HCT116 (cell line): ENCODE data around the gene CCL16. TPM values are rescaled to one million over a fixed set of nuclear protein-coding genes. Genes with fewer than 3 reads are reported as not detected.
A peak's percentile ranks its signal among the peaks of the same experiment; 100 is the strongest.
"Not testable (repeated sequence)": the region's sequence is repeated elsewhere in the genome, so short reads cannot be mapped to it uniquely, and the experiment has no call there.

Experiments used
- ATAC-seq: fragments of 200-7000 bp; cut with Tn5 transposase; 2 replicates; pipeline ENCODE4 v1.9.1; 2020; ENCODE audit warnings: mild to moderate bottlenecking, moderate library complexity
- BruUV-seq: library from RNA; stranded (reverse); fragments of 400-500 nt; replicated peaks from 2 replicates; lab custom pipeline; 2021; lab: Mats Ljungman, UMichigan
- CTCF ChIA-PET: fragments of 300-600 bp; sonication (Branson Sonifier 250); formaldehyde crosslinking; loops from one replicate; lab custom pipeline; 2021; ENCODE audit warnings: antibody characterized with exemption; lab: Charles Lee
- POLR2A ChIA-PET: fragments of 300-600, 350-600 bp; sonication (Branson Sonifier 250); formaldehyde crosslinking; loops from one replicate; lab custom pipeline; 2021; ENCODE audit warnings: antibody characterized with exemption; lab: Charles Lee
- RAD21 ChIA-PET, 2 experiments: fragments of 300-600 bp; sonication (Branson Sonifier 250); formaldehyde crosslinking; loops; one replicate each; lab custom pipeline; 2023; ENCODE audit warnings: low total read pairs in 2 of 2; ENCODE audit not compliant: uncharacterized antibody in 2 of 2, unreplicated experiment in 2 of 2, low non-redundant PET in 1 of 2; lab: Charles Lee
- DNase-seq: peaks from one replicate; pipeline ENCODE4 v3.0.0-alpha.2; 2010; ENCODE audit warnings: low read depth, low spot score
- H2AFZ ChIP-seq: fragments of 200-600 bp; shearing (Covaris generic), sonication (generic); 2 replicates; pipeline ENCODE4 v1.6.1; 2017; ENCODE audit warnings: low read depth, mixed run types, mixed read lengths, antibody characterized with exemption, low read length; ENCODE audit not compliant: poor library complexity, severe bottlenecking
- H3K27ac ChIP-seq: 2 replicates; pipeline ENCODE4 v1.5.1; 2012; ENCODE audit warnings: low read depth, low read length
- H3K27me3 ChIP-seq: fragments of 200-600 bp; sonication (generic); 2 replicates; pipeline ENCODE4 v1.6.1; 2016; ENCODE audit warnings: mixed run types, low read length, mixed read lengths; ENCODE audit not compliant: insufficient read depth
- H3K36me3 ChIP-seq, 2 experiments: fragments of 200-500 bp in 1 of 2; fragments of 200-600 bp in 1 of 2; sonication (Bioruptor generic) in 1 of 2; sonication (generic) in 1 of 2; 2 replicates each; pipeline versions ENCODE4 v1.5.1 to v1.6.1; 2014 to 2016; ENCODE audit warnings: low read length in 2 of 2, inconsistent platforms in 1 of 2, mixed read lengths in 1 of 2, mixed run types in 1 of 2; ENCODE audit not compliant: insufficient read depth in 2 of 2, control insufficient read depth in 1 of 2
- H3K4me1 ChIP-seq, 2 experiments: fragments of 200-600 bp in 1 of 2; sonication (generic) in 1 of 2; 2 replicates each; pipeline versions ENCODE4 v1.5.1 to v1.6.1; 2012 to 2017; ENCODE audit warnings: low read length in 2 of 2, inconsistent platforms in 1 of 2, mild to moderate bottlenecking in 1 of 2, mixed read lengths in 1 of 2, mixed run types in 1 of 2, moderate library complexity in 1 of 2; ENCODE audit not compliant: insufficient read depth in 2 of 2, control insufficient read depth in 1 of 2
- H3K4me2 ChIP-seq: fragments of 200-600 bp; sonication (generic); 2 replicates; pipeline ENCODE4 v1.6.1; 2017; ENCODE audit warnings: mixed run types, low read length, mixed read lengths
- H3K4me3 ChIP-seq, 2 experiments: fragments of 200-600 bp in 1 of 2; sonication (generic) in 1 of 2; replicated peaks in 1 of 2; 2 replicates each; pipeline ENCODE4 v1.5.1; 2011 to 2016; ENCODE audit warnings: low read length in 2 of 2, control low read depth in 1 of 2, low read depth in 1 of 2, mild to moderate bottlenecking in 1 of 2, mixed read lengths in 1 of 2, mixed run types in 1 of 2
- H3K79me2 ChIP-seq: fragments of 200-600 bp; sonication (generic); 2 replicates; pipeline ENCODE4 v1.6.1; 2017; ENCODE audit warnings: mild to moderate bottlenecking, mixed run types, low read length, moderate library complexity, mixed read lengths; ENCODE audit not compliant: insufficient read depth
- H3K9ac ChIP-seq: fragments of 200-600 bp; sonication (generic); 2 replicates; pipeline ENCODE4 v1.6.1; 2016; ENCODE audit warnings: low read length, mixed read lengths
- H3K9me2 ChIP-seq: fragments of 200-600 bp; sonication (generic), shearing (Covaris generic); 2 replicates; pipeline ENCODE4 v1.6.1; 2017; ENCODE audit warnings: mixed run types, mild to moderate bottlenecking, moderate library complexity; ENCODE audit not compliant: insufficient read depth
- H3K9me3 ChIP-seq, 2 experiments: fragments of 200-500 bp in 1 of 2; fragments of 200-600 bp in 1 of 2; sonication (Bioruptor generic) in 1 of 2; sonication (generic) in 1 of 2; 2 replicates each; pipeline ENCODE4 v1.6.1; 2014 to 2017; ENCODE audit warnings: low read length in 2 of 2, mixed read lengths in 2 of 2, inconsistent platforms in 1 of 2, low read depth in 1 of 2, mild to moderate bottlenecking in 1 of 2, mixed run types in 1 of 2, moderate library complexity in 1 of 2; ENCODE audit not compliant: control insufficient read depth in 1 of 2, insufficient read depth in 1 of 2
- H4K20me1 ChIP-seq: fragments of 200-600 bp; sonication (generic), shearing (Covaris generic); 2 replicates; pipeline ENCODE4 v1.6.1; 2017; ENCODE audit warnings: mixed run types, mild to moderate bottlenecking, moderate library complexity; ENCODE audit not compliant: insufficient read depth
- CEBPB ChIP-seq: IDR thresholded peaks from 2 replicates; pipeline ENCODE4 v1.6.1; 2012; ENCODE audit warnings: low read depth
- CTCF ChIP-seq, 3 experiments: fragments of 200-600 bp in 1 of 3; sonication (generic) in 1 of 3; IDR thresholded peaks in 2 of 3; conservative IDR thresholded peaks in 1 of 3; 2 replicates each; pipeline ENCODE4 v1.5.1; 2012 to 2017; ENCODE audit warnings: low read depth in 2 of 3, low read length in 2 of 3, antibody characterized with exemption in 1 of 3, borderline replicate concordance in 1 of 3, control low read depth in 1 of 3, mild to moderate bottlenecking in 1 of 3, mixed read lengths in 1 of 3, mixed run types in 1 of 3, moderate library complexity in 1 of 3; ENCODE audit not compliant: insufficient read depth in 1 of 3
- EGR1 ChIP-seq: IDR thresholded peaks from 2 replicates; pipeline ENCODE4 v1.6.1; 2012; ENCODE audit warnings: low read depth
- ELF1 ChIP-seq: IDR thresholded peaks from 2 replicates; pipeline ENCODE4 v1.6.1; 2012; ENCODE audit warnings: low read depth, borderline replicate concordance
- EZH2 ChIP-seq: fragments of 200-600 bp; sonication (generic); IDR thresholded peaks from 2 replicates; pipeline ENCODE4 v1.6.1; 2017; ENCODE audit warnings: antibody characterized with exemption, mixed run types
- EZH2phosphoT487 ChIP-seq: fragments of 200-600 bp; IDR thresholded peaks from 2 replicates; pipeline ENCODE4 v1.6.1; 2018; ENCODE audit warnings: antibody characterized with exemption, borderline replicate concordance
- FOSL1 ChIP-seq: IDR thresholded peaks from 2 replicates; pipeline ENCODE4 v1.6.1; 2012; ENCODE audit warnings: low read depth
- JUND ChIP-seq: IDR thresholded peaks from 2 replicates; pipeline ENCODE4 v1.6.1; 2012
- MAX ChIP-seq: IDR thresholded peaks from 2 replicates; pipeline ENCODE4 v1.6.1; 2012
- POLR2A ChIP-seq: IDR thresholded peaks from 2 replicates; pipeline ENCODE4 v1.7.0; 2011; ENCODE audit warnings: borderline replicate concordance; ENCODE audit not compliant: insufficient read depth, insufficient read length; ENCODE audit errors: extremely low read depth
- POLR2AphosphoS5 ChIP-seq: IDR thresholded peaks from 2 replicates; pipeline ENCODE4 v1.6.1; 2011; ENCODE audit warnings: mild to moderate bottlenecking, low read depth, low read length, moderate library complexity
- SIN3A ChIP-seq: IDR thresholded peaks from 2 replicates; pipeline ENCODE4 v1.6.1; 2012; ENCODE audit warnings: low read depth
- SP1 ChIP-seq: IDR thresholded peaks from 2 replicates; pipeline ENCODE4 v1.6.1; 2012; ENCODE audit warnings: low read depth
- TCF7L2 ChIP-seq: IDR thresholded peaks from 2 replicates; pipeline ENCODE4 v1.7.0; 2011; ENCODE audit warnings: borderline replicate concordance, inconsistent platforms; ENCODE audit not compliant: insufficient read depth, insufficient read length; ENCODE audit errors: extremely low read depth
- YY1 ChIP-seq: IDR thresholded peaks from 2 replicates; pipeline ENCODE4 v1.6.1; 2011; ENCODE audit warnings: low read length, low read depth, moderate library complexity, mild to moderate bottlenecking; ENCODE audit not compliant: insufficient replicate concordance; ENCODE audit errors: extremely low read depth
- ZFX ChIP-seq: fragments of 450-650 bp; IDR thresholded peaks from 2 replicates; pipeline ENCODE4 v1.6.1; 2017
- ZNF274 ChIP-seq: fragments of 200-500 bp; sonication (Bioruptor generic); IDR thresholded peaks from 2 replicates; pipeline ENCODE4 v1.6.1; 2014; ENCODE audit warnings: mild to moderate bottlenecking, low read depth, low read length, inconsistent platforms
- intact Hi-C: fragments of 100-400 bp; cut with micrococcal nuclease; formaldehyde crosslinking; loops from 2 replicates; pipeline ENCODE4 v1.10.0; 2022
- total RNA-seq: library from RNA; stranded (reverse); gene quantifications from one replicate; pipeline ENCODE4 v1.2.1, GENCODE V29; 2021; ENCODE audit not compliant: unreplicated experiment
- TF ChIP-seq, protein P1 (sequence below): IDR thresholded peaks from 2 replicates; pipeline ENCODE4 v1.6.1; 2011; ENCODE audit warnings: mild to moderate bottlenecking, low read length, moderate library complexity; ENCODE audit not compliant: insufficient replicate concordance; ENCODE audit errors: extremely low read depth
- TF ChIP-seq, protein P2 (sequence below): IDR thresholded peaks from 2 replicates; pipeline ENCODE4 v1.6.1; 2012

CCL16 gene
- total RNA-seq, 1 experiment from 2014 or later: not detected

- H3K4me3 ChIP-seq, RAD21 ChIA-PET, DNase-seq, BruUV-seq, POLR2A ChIA-PET, H3K79me2 ChIP-seq, H3K9me2 ChIP-seq, H2AFZ ChIP-seq, intact Hi-C loops, H3K4me1 ChIP-seq, H3K27ac ChIP-seq, H3K9me3 ChIP-seq, H3K9ac ChIP-seq, H3K4me2 ChIP-seq, H3K27me3 ChIP-seq, ATAC-seq, H3K36me3 ChIP-seq, H4K20me1 ChIP-seq: not testable (repeated sequence)
- CTCF ChIA-PET: interaction anchor here (0.9 kb wide), 1 partner anchor 210 kb away, joined by 3 read pairs; no protein-coding TSS in a partner anchor
These were observed 42.8 kb downstream of the CCL16 start for GRCh38 chr17:35938492-35938891.

GRCh38 chr17:35936063-35936462, 45.2 kb downstream of the CCL16 start:
- Histone ChIP-seq H3K27me3 (no peaks in the 10 kb centered on the region), H2AFZ (no peak overlapping the region), H4K20me1 (no peaks in the 10 kb centered on the region), H3K4me1 (peaks cover under 1 to 12% of the 10 kb centered on the region in 2 experiments), H3K9me2 (no peaks in the 10 kb centered on the region), H3K4me3 (no peak overlapping the region), H3K36me3 (no peaks in the 10 kb centered on the region), H3K79me2 (no peaks in the 10 kb centered on the region), H3K27ac (no peak overlapping the region), H3K9me3 (no peaks in the 10 kb centered on the region), H3K4me2 (no peak overlapping the region), H3K9ac (no peak overlapping the region)
- intact Hi-C loops: no loop called here
- ChIA-PET CTCF (no interaction called here), POLR2A (no interaction called here), RAD21 (no interaction called here)
- DNase-seq (no peak), ATAC-seq (peak; percentile 78)
- BruUV-seq: no TSS peak
- TF ChIP-seq FOSL1 (no peak), ZNF274 (no peak), EZH2 (no peak), ELF1 (no peak), POLR2AphosphoS5 (no peak), CEBPB (no peak), CTCF (IDR thresholded peaks at IDR 0.05 in 2 of 3, conservative IDR thresholded peaks at IDR 0.05 in 1 of 3; ENCODE audit: borderline replicate concordance in 1 of 3, insufficient read depth in 1 of 3, low read depth in 2 of 3, low read length in 2 of 3) (no peak), EGR1 (no peak), EZH2phosphoT487 (no peak), SIN3A (no peak), MAX (no peak), SP1 (no peak), ZFX (no peak), TCF7L2 (no peak), POLR2A (no peak), YY1 (no peak), JUND (no peak)
- TF ChIP-seq, protein P1, sequence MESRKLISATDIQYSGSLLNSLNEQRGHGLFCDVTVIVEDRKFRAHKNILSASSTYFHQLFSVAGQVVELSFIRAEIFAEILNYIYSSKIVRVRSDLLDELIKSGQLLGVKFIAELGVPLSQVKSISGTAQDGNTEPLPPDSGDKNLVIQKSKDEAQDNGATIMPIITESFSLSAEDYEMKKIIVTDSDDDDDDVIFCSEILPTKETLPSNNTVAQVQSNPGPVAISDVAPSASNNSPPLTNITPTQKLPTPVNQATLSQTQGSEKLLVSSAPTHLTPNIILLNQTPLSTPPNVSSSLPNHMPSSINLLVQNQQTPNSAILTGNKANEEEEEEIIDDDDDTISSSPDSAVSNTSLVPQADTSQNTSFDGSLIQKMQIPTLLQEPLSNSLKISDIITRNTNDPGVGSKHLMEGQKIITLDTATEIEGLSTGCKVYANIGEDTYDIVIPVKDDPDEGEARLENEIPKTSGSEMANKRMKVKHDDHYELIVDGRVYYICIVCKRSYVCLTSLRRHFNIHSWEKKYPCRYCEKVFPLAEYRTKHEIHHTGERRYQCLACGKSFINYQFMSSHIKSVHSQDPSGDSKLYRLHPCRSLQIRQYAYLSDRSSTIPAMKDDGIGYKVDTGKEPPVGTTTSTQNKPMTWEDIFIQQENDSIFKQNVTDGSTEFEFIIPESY: no peak
- TF ChIP-seq, protein P2, sequence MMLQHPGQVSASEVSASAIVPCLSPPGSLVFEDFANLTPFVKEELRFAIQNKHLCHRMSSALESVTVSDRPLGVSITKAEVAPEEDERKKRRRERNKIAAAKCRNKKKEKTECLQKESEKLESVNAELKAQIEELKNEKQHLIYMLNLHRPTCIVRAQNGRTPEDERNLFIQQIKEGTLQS: no peak
